ENCODE data around the gene PJA1. TPM values are rescaled to one million over a fixed set of nuclear protein-coding genes. Genes with fewer than 3 reads are reported as not detected.

PJA1 gene
- total and polyA plus RNA-seq, 10 donors = 8.6 to 22.2 (median 13.4) TPM

DNA sequence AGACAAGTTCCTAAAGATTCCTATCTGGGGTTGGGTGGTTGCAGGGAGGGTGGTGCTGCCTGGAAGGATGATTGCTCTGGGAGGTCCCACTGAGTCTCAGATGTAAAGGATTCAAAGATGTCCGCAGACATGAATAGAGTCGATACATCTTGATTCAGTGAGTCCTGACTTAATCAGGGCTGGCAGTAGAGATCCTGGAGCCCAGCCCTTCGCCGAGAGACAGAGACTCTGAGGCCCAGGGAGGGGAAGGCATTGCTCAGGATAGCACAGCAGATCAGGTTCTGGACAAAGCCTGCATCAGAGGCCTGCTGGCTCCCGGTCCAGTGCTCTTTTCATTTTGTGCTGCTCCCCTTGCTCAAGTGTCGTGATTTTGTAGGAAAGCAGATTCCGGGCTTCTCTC lies 21.7 kb downstream of the PJA1 start:
- Histone ChIP-seq H3K27ac (no peak overlapping the region), H3K36me3 (no peaks in the 10 kb centered on the region), H3K27me3 (replicated peaks in 1 of 7) (peaks cover 0 to 17% (median 0%) of the 10 kb centered on the region in 7 donors), H3K9me3 (no peaks in the 10 kb centered on the region), H3K4me3 (no peak overlapping the region), H3K4me1 (no peaks in the 10 kb centered on the region)
- intact Hi-C loops (cut with DNase I; ENCODE audit: low total_unique reads) = no loop called here
- DNase-seq = peak; percentile 47
- 77 to 100% (median 87%) methylated on average over 5 to 7 of the region's 7 CpGs for WGBS, 5 donors
- TF ChIP-seq POLR2A (IDR thresholded peaks at IDR 0.05) (no peak), POLR2AphosphoS5 (IDR thresholded peaks at IDR 0.05) (no peak)
- TF ChIP-seq, protein P1, sequence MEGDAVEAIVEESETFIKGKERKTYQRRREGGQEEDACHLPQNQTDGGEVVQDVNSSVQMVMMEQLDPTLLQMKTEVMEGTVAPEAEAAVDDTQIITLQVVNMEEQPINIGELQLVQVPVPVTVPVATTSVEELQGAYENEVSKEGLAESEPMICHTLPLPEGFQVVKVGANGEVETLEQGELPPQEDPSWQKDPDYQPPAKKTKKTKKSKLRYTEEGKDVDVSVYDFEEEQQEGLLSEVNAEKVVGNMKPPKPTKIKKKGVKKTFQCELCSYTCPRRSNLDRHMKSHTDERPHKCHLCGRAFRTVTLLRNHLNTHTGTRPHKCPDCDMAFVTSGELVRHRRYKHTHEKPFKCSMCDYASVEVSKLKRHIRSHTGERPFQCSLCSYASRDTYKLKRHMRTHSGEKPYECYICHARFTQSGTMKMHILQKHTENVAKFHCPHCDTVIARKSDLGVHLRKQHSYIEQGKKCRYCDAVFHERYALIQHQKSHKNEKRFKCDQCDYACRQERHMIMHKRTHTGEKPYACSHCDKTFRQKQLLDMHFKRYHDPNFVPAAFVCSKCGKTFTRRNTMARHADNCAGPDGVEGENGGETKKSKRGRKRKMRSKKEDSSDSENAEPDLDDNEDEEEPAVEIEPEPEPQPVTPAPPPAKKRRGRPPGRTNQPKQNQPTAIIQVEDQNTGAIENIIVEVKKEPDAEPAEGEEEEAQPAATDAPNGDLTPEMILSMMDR (IDR thresholded peaks at IDR 0.05 in 8 of 11, conservative IDR thresholded peaks at IDR 0.05 in 3 of 11) = no peak

DNA sequence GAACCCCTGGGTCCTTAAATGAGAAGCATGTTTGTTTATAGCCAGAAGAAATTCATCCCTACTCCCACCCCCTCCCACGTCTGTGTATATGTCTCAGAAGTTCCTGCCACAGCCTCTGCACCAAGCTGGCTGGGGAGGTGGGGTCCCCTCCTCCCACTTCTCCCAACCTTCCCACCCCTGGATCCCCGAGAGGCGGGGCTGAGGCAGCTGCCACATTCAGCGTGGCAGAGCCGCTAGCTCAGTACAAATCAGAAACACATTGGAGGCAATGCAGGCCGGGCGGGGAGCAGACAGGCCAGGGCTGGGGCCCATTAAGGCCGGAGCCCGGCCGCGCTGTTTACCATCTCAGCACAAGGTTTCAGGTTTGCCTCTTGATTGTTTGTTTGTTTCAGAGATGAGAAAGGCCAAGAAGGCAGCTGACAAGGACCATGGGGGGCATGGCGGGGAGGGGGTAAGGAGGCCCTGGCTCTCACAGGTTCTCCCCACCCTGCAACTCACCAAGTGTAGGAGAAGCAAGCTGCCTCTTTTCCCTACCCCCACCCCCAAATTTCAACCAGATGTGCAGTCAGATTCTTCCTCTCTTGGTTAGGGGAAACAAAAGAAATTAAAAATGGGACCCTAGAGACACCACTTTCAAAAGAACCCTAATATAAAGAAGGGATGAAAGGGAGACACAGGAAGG lies 22.3 kb downstream of the PJA1 start:
- Histone ChIP-seq H3K27ac (no peak overlapping the region), H3K4me3 (no peak overlapping the region), H3K36me3 (no peaks in the 10 kb centered on the region), H3K9me3 (no peaks in the 10 kb centered on the region), H3K27me3 (replicated peaks in 1 of 7) (peaks cover 0 to 17% (median 0%) of the 10 kb centered on the region in 7 donors), H3K4me1 (no peaks in the 10 kb centered on the region)
- DNase-seq = peak; percentile 54
- WGBS, 5 donors = 81 to 100% (median 90%) methylated on average over 8 to 12 of the region's 12 CpGs
- intact Hi-C loops (cut with DNase I; ENCODE audit: low total_unique reads) = no loop called here
- TF ChIP-seq, protein P1 (IDR thresholded peaks at IDR 0.05 in 8 of 11, conservative IDR thresholded peaks at IDR 0.05 in 3 of 11) = no peak
- TF ChIP-seq POLR2A (IDR thresholded peaks at IDR 0.05) (no peak), POLR2AphosphoS5 (IDR thresholded peaks at IDR 0.05) (no peak)

DNA sequence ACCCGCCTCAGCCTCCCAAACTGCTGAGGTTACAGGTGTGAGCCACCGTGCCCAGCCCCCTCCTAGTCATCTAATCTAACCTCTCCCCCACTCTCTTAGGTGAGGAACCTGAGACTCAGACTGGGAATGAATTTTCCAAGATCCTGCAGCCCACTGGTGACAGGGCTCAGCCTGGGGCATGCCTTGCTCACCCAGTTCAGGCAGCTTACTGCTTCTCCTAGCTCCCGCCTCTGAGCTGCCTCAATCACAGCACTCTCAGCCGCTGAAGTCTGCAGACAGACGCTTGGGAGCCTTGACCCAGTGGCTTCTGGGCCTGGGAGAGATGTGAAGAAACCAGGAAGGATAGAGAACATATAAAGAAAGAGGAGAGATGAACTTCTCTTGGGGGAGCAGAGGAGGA lies 24.4 kb downstream of the PJA1 start:
- Histone ChIP-seq H3K4me1 (peaks cover 0 to 11% (median 3%) of the 10 kb centered on the region in 6 donors), H3K36me3 (no peaks in the 10 kb centered on the region), H3K27ac (no peak overlapping the region), H3K9me3 (no peaks in the 10 kb centered on the region), H3K27me3 (replicated peaks in 1 of 7) (peaks cover 0 to 28% (median 9%) of the 10 kb centered on the region in 7 donors), H3K4me3 (no peak overlapping the region)
- intact Hi-C loops (cut with DNase I; ENCODE audit: low total_unique reads) = no loop called here
- no peak for TF ChIP-seq POLR2AphosphoS5 (IDR thresholded peaks at IDR 0.05)
- no peak for TF ChIP-seq POLR2A (IDR thresholded peaks at IDR 0.05)
- TF ChIP-seq, protein P1 (IDR thresholded peaks at IDR 0.05 in 8 of 11, conservative IDR thresholded peaks at IDR 0.05 in 3 of 11) = no peak
- peak; percentile 24 for DNase-seq
- 74 to 91% (median 87%) methylated on average over 4 to 5 of the region's 5 CpGs for WGBS, 5 donors

DNA sequence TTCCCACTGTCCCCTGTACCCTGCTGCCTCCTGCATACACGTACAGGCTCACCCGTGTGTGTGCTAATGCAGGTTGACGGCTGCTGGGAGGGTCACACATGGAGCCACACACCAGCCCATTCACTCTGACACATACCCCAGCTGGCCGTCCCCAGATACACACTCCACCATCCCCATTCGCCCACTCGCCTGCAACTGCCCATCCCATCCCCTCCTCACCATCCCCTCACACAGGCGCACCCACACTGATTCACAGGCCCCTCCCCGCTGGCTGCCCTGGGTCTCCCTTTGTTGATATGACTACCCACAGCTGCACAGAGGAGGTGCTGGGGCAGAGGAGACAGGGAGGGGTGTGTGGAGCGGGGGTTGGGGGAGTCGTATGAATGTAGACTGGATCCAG lies 25.7 kb downstream of the PJA1 start:
- no peak for TF ChIP-seq POLR2AphosphoS5 (IDR thresholded peaks at IDR 0.05)

More for the DNA sequence above, 25.7 kb downstream of the PJA1 start:
- intact Hi-C loops (cut with DNase I; ENCODE audit: low total_unique reads) = no loop called here
- Histone ChIP-seq H3K4me3 (no peak overlapping the region), H3K27me3 (replicated peaks in 1 of 7) (peaks cover 0 to 31% (median 10%) of the 10 kb centered on the region in 7 donors), H3K4me1 (peaks cover 0 to 11% (median 3%) of the 10 kb centered on the region in 6 donors), H3K36me3 (no peaks in the 10 kb centered on the region), H3K27ac (no peak overlapping the region), H3K9me3 (no peaks in the 10 kb centered on the region)
- 80 to 97% (median 90%) methylated on average over 7 to 10 of the region's 10 CpGs for WGBS, 5 donors
- peak; percentile 60 for DNase-seq
